H9 (cell line): ENCODE data around the gene FNDC3B. TPM values are rescaled to one million over a fixed set of nuclear protein-coding genes. Genes with fewer than 3 reads are reported as not detected.

Source experiments
- DNase-seq: peaks from one replicate; pipeline ENCODE4 v3.0.0-alpha.2; 2017
- H2AFZ ChIP-seq: one replicate; pipeline ENCODE4 v1.6.1; 2013; ENCODE audit warnings: mild to moderate bottlenecking, low read length, control low read depth, moderate library complexity
- H2AK5ac ChIP-seq: 2 replicates; pipeline ENCODE4 v1.6.1; 2013; ENCODE audit warnings: low read length, control low read depth, mixed read lengths; ENCODE audit not compliant: insufficient read length
- H2BK120ac ChIP-seq: one replicate; pipeline ENCODE4 v1.6.1; 2013; ENCODE audit warnings: low read depth, mild to moderate bottlenecking, low read length, control low read depth, inconsistent platforms; ENCODE audit not compliant: poor library complexity, severe bottlenecking
- H2BK12ac ChIP-seq: 2 replicates; pipeline ENCODE4 v1.6.1; 2013; ENCODE audit warnings: low read length, control low read depth, mixed read lengths, low read depth; ENCODE audit not compliant: insufficient read length
- H2BK15ac ChIP-seq: 2 replicates; pipeline ENCODE4 v1.6.1; 2013; ENCODE audit warnings: low read depth, low read length, control low read depth
- H2BK20ac ChIP-seq: one replicate; pipeline ENCODE4 v1.6.1; 2013; ENCODE audit warnings: low read depth, mild to moderate bottlenecking, low read length, control low read depth, inconsistent platforms; ENCODE audit not compliant: poor library complexity, severe bottlenecking
- H2BK5ac ChIP-seq: 2 replicates; pipeline ENCODE4 v1.6.1; 2013; ENCODE audit warnings: low read length, control low read depth, mixed read lengths; ENCODE audit not compliant: insufficient read length
- H3K14ac ChIP-seq: 2 replicates; pipeline ENCODE4 v1.6.1; 2013; ENCODE audit warnings: low read length, control low read depth; ENCODE audit not compliant: insufficient read depth
- H3K18ac ChIP-seq: 2 replicates; pipeline ENCODE4 v1.6.1; 2013; ENCODE audit warnings: low read depth, mild to moderate bottlenecking, mixed read lengths, low read length, control low read depth; ENCODE audit not compliant: insufficient read length
- H3K23ac ChIP-seq: 2 replicates; pipeline ENCODE4 v1.6.1; 2013; ENCODE audit warnings: low read length, control low read depth, mixed read lengths, low read depth; ENCODE audit not compliant: insufficient read length
- H3K23me2 ChIP-seq: 2 replicates; pipeline ENCODE4 v1.6.1; 2013; ENCODE audit warnings: low read depth, mild to moderate bottlenecking, mixed read lengths, low read length, control low read depth; ENCODE audit not compliant: insufficient read length, poor library complexity, severe bottlenecking
- H3K27ac ChIP-seq: 2 replicates; pipeline ENCODE4 v1.5.1; 2013; ENCODE audit warnings: low read length, control low read depth, mixed read lengths, low read depth; ENCODE audit not compliant: insufficient read length
- H3K27me3 ChIP-seq: 2 replicates; pipeline ENCODE4 v1.6.1; 2013; ENCODE audit warnings: low read length, control low read depth, inconsistent platforms; ENCODE audit not compliant: insufficient read depth
- H3K4ac ChIP-seq: 2 replicates; pipeline ENCODE4 v1.6.1; 2013; ENCODE audit warnings: low read depth, mild to moderate bottlenecking, control low read depth, inconsistent platforms, low read length, moderate library complexity
- H3K4me1 ChIP-seq: 2 replicates; pipeline ENCODE4 v1.6.1; 2013; ENCODE audit warnings: low read length, control low read depth, inconsistent platforms; ENCODE audit not compliant: insufficient read depth
- H3K4me2 ChIP-seq: 2 replicates; pipeline ENCODE4 v1.6.1; 2013; ENCODE audit warnings: low read length, control low read depth, mixed read lengths; ENCODE audit not compliant: insufficient read length, insufficient read depth
- H3K56ac ChIP-seq: 2 replicates; pipeline ENCODE4 v1.6.1; 2013; ENCODE audit warnings: low read depth, mild to moderate bottlenecking, mixed read lengths, low read length, control low read depth; ENCODE audit not compliant: insufficient read length
- H3K79me1 ChIP-seq: 2 replicates; pipeline ENCODE4 v1.6.1; 2013; ENCODE audit warnings: low read depth, mild to moderate bottlenecking, moderate library complexity, low read length, control low read depth, inconsistent platforms; ENCODE audit not compliant: insufficient read depth, poor library complexity, severe bottlenecking
- H3K79me2 ChIP-seq: 2 replicates; pipeline ENCODE4 v1.6.1; 2013; ENCODE audit warnings: low read length, control low read depth, inconsistent platforms; ENCODE audit not compliant: insufficient read depth
- H3K9ac ChIP-seq: 2 replicates; pipeline ENCODE4 v1.6.1; 2013; ENCODE audit warnings: low read length, control low read depth, mixed read lengths; ENCODE audit not compliant: insufficient read length; ENCODE audit errors: extremely low read depth
- H3K9me3 ChIP-seq: one replicate; pipeline ENCODE4 v1.6.1; 2013; ENCODE audit warnings: low read depth, low read length, inconsistent platforms; ENCODE audit not compliant: control insufficient read depth
- H3T11ph ChIP-seq: one replicate; pipeline ENCODE4 v1.6.1; 2013; ENCODE audit warnings: mild to moderate bottlenecking, low read length, control low read depth, inconsistent platforms
- H4K20me1 ChIP-seq: one replicate; pipeline ENCODE4 v1.6.1; 2013; ENCODE audit not compliant: control insufficient read depth, insufficient read length, insufficient read depth
- H4K5ac ChIP-seq: 2 replicates; pipeline ENCODE4 v1.6.1; 2013; ENCODE audit warnings: low read depth, mild to moderate bottlenecking, mixed read lengths, low read length, control low read depth; ENCODE audit not compliant: insufficient read length
- H4K8ac ChIP-seq: replicated peaks from 2 replicates; pipeline ENCODE4 v1.6.1; 2013; ENCODE audit warnings: low read length, control low read depth, mixed read lengths, low read depth; ENCODE audit not compliant: insufficient read length
- H4K91ac ChIP-seq: 2 replicates; pipeline ENCODE4 v1.6.1; 2013; ENCODE audit warnings: low read depth, mild to moderate bottlenecking, moderate library complexity, mixed read lengths, low read length, control low read depth; ENCODE audit not compliant: insufficient read length
- H3K27ac Mint-ChIP-seq, 3 experiments: 2 replicates in 2 of 3; 3 replicates in 1 of 3; pipeline ENCODE4 v1.8.0; 2020 to 2021; ENCODE audit warnings: mixed read lengths in 3 of 3, mild to moderate bottlenecking in 1 of 3, moderate library complexity in 1 of 3
- H3K27me3 Mint-ChIP-seq: 2 replicates; pipeline ENCODE4 v1.8.0; 2021; ENCODE audit warnings: low read depth, mild to moderate bottlenecking, moderate library complexity, mixed read lengths
- H3K36me3 Mint-ChIP-seq, 3 experiments: 2 replicates in 2 of 3; 3 replicates in 1 of 3; pipeline ENCODE4 v1.8.0; 2020 to 2021; ENCODE audit warnings: low read depth in 3 of 3, mixed read lengths in 3 of 3; ENCODE audit not compliant: insufficient read depth in 1 of 3
- H3K4me1 Mint-ChIP-seq, 2 experiments: 2 replicates each; pipeline ENCODE4 v1.8.0; 2020; ENCODE audit warnings: mixed read lengths in 2 of 2
- H3K4me3 Mint-ChIP-seq, 2 experiments: 2 replicates in 1 of 2; 3 replicates in 1 of 2; pipeline ENCODE4 v1.8.0; 2020 to 2021; ENCODE audit warnings: mild to moderate bottlenecking in 2 of 2, mixed read lengths in 2 of 2, moderate library complexity in 1 of 2
- H3K9me3 Mint-ChIP-seq, 2 experiments: 2 replicates in 1 of 2; 3 replicates in 1 of 2; pipeline ENCODE4 v1.8.0; 2020; ENCODE audit warnings: mild to moderate bottlenecking in 2 of 2, mixed read lengths in 2 of 2, moderate library complexity in 1 of 2
- CTCF ChIP-seq: fragments of 200-600 bp; sonication (generic); conservative IDR thresholded peaks from 3 replicates; pipeline ENCODE4 v1.8.0; 2021; ENCODE audit warnings: antibody characterized with exemption, mild to moderate bottlenecking
- WGBS: extraction: QIAGEN DNeasy Blood & Tissue Kit; methylation state at CpG from one replicate; pipeline ENCODE4 v1.1.7; 2013; ENCODE audit warnings: missing lambda C conversion rate, low lambda C conversion rate, mixed read lengths; ENCODE audit not compliant: insufficient read length; ENCODE audit errors: extremely low coverage; 5-methylcytosine and 5-hydroxymethylcytosine counted together
- total RNA-seq: library from RNA; stranded (reverse); gene quantifications from 2 replicates; pipeline ENCODE4 v1.2.1, GENCODE V29; 2021

FNDC3B gene
- total RNA-seq, 1 experiment from 2014 or later: 43.8 TPM

GRCh38 chr3:172118019-172118418, 78.6 kb downstream of the FNDC3B start:
- peaks cover 0 to 8% of the 10 kb centered on the region in 2 experiments; a peak in 3 of 4 replicates for H3K4me1 Mint-ChIP-seq
- Histone ChIP-seq H3K23me2 (no peaks in the 10 kb centered on the region), H3K18ac (no peak overlapping the region), H2BK20ac (no peak overlapping the region), H3K79me2 (peaks cover 1% of the 10 kb centered on the region; the same call in 1 of the 2 replicates), H4K5ac (no peak overlapping the region), H3K27ac (no peak overlapping the region), H4K91ac (no peak overlapping the region), H3K27me3 (no peaks in the 10 kb centered on the region), H2BK15ac (no peak overlapping the region), H3K9me3 (no peaks in the 10 kb centered on the region), H2BK120ac (no peak overlapping the region), H2BK12ac (no peak overlapping the region), H4K8ac (no peak overlapping the region), H4K20me1 (no peaks in the 10 kb centered on the region), H2BK5ac (no peak overlapping the region), H3K56ac (no peak overlapping the region), H3K23ac (no peak overlapping the region), H3K4ac (no peak overlapping the region), H3T11ph (no peak overlapping the region), H3K79me1 (peaks cover 2% of the 10 kb centered on the region), H2AK5ac (no peak overlapping the region), H3K9ac (no peak overlapping the region), H3K4me1 (peaks cover 3% of the 10 kb centered on the region; the same call in 1 of the 2 replicates), H3K4me2 (no peak overlapping the region), H3K14ac (no peak overlapping the region), H2AFZ (no peak overlapping the region)
- no peaks in the 10 kb centered on the region for H3K9me3 Mint-ChIP-seq
- H3K4me3 Mint-ChIP-seq: no peak overlapping the region
- H3K36me3 Mint-ChIP-seq: peaks cover 9 to 40% (median 37%) of the 10 kb centered on the region in 3 experiments; a peak in 6 of 7 replicates
- no peaks in the 10 kb centered on the region for H3K27me3 Mint-ChIP-seq
- H3K27ac Mint-ChIP-seq: no peak overlapping the region; a peak in 1 of 7 replicates
- DNase-seq: no peak
- TF ChIP-seq CTCF: no peak
- WGBS: no CpG with 5 or more reads among the region's 4 CpGs
